IPS-18a (cell line): ENCODE measurements around the gene SUOX.
"Not testable (repeated sequence)": the region's sequence is repeated elsewhere in the genome, so short reads cannot be mapped to it uniquely, and the experiment has no call there.

Source experiments
- H3K27ac ChIP-seq: one replicate; pipeline ENCODE4 v1.5.1; 2013; ENCODE audit warnings: low read length
- H3K27me3 ChIP-seq: one replicate; pipeline ENCODE4 v1.6.1; 2013; ENCODE audit warnings: mild to moderate bottlenecking, low read length; ENCODE audit not compliant: control insufficient read depth, insufficient read depth
- H3K36me3 ChIP-seq: one replicate; pipeline ENCODE4 v1.6.1; 2013; ENCODE audit warnings: low read depth, low read length; ENCODE audit not compliant: control insufficient read depth
- H3K4me1 ChIP-seq: one replicate; pipeline ENCODE4 v1.6.1; 2013; ENCODE audit warnings: low read depth, low read length; ENCODE audit not compliant: control insufficient read depth
- H3K4me3 ChIP-seq: one replicate; pipeline ENCODE4 v1.5.1; 2013; ENCODE audit warnings: low read length
- H3K9ac ChIP-seq: one replicate; pipeline ENCODE4 v1.6.1; 2013; ENCODE audit warnings: mild to moderate bottlenecking, low read length, moderate library complexity
- H3K9me3 ChIP-seq: one replicate; pipeline ENCODE4 v1.6.1; 2013; ENCODE audit warnings: low read depth, low read length; ENCODE audit not compliant: control insufficient read depth

SUOX gene

DNA sequence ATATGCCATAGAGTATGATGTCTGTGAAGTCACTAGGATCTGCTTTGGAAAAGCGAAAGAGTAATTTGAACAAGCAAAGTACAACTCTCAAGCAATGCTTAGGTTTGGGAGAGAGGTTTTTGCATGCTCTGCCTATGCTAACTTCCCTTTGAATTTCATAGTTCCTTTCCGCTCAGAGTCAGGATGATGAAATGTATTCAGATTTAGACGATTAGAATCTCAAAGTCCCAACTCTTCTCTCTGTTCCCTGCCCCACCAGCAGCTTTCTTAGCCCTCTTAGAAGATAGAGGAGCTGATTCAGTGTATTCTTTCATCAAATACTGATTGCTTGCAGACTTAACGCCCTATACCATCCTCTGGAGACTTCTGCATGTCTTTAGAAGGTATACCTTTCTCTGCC is 11.7 kb upstream of the SUOX start:
- Histone ChIP-seq H3K36me3 (peaks cover 17% of the 10 kb centered on the region), H3K9ac (no peak overlapping the region), H3K4me1 (no peaks in the 10 kb centered on the region), H3K27me3 (no peaks in the 10 kb centered on the region), H3K4me3 (no peak overlapping the region), H3K9me3 (no peaks in the 10 kb centered on the region), H3K27ac (no peak overlapping the region)

DNA sequence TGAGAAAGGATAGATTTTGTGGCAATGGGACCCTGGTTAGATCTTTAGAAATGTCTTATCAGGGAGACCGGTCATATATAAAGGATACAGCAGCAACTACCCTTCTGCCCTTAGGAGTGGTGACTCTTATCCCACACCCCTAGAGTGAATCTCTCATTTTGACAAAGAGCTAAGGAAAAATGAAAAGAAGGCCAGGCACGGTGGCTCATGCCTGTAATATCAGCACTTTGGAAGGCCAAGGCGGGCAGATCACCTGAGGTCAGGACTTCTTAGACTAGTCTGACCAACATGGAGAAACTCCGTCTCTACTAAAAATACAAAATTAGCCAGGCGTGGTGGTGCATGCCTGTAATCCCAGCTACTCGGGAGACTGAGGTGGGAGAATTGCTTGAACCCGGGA is 11.1 kb upstream of the SUOX start:
- not testable (repeated sequence) for H3K4me1 ChIP-seq, H3K4me3 ChIP-seq, H3K27me3 ChIP-seq, H3K27ac ChIP-seq, H3K9ac ChIP-seq, H3K9me3 ChIP-seq
- H3K36me3 ChIP-seq = peaks cover 19% of the 10 kb centered on the region

DNA sequence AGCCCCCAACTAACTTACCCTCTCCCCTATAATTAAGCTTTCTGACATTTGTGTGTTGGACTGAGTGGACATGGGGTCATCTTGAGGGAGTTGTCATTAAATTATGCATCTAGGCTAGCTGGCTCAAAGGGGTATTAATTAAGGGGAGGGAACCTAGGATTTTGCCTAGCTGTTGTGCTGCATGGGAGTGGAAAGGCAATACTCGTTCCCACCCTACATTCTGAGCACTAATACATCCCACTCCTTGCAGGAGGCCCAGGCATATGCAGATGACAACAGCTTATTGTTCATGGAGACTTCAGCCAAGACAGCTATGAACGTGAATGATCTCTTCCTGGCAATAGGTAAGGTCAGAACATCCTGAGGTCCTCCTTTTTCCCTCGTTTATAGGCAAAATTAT is 6.0 kb upstream of the SUOX start:
- no peak overlapping the region for H3K9ac ChIP-seq
- H3K4me3 ChIP-seq = no peak overlapping the region
- peaks cover 44% of the 10 kb centered on the region for H3K36me3 ChIP-seq
- H3K4me1 ChIP-seq = no peaks in the 10 kb centered on the region
- no peaks in the 10 kb centered on the region for H3K27me3 ChIP-seq
- H3K27ac ChIP-seq = no peak overlapping the region
- no peaks in the 10 kb centered on the region for H3K9me3 ChIP-seq

DNA sequence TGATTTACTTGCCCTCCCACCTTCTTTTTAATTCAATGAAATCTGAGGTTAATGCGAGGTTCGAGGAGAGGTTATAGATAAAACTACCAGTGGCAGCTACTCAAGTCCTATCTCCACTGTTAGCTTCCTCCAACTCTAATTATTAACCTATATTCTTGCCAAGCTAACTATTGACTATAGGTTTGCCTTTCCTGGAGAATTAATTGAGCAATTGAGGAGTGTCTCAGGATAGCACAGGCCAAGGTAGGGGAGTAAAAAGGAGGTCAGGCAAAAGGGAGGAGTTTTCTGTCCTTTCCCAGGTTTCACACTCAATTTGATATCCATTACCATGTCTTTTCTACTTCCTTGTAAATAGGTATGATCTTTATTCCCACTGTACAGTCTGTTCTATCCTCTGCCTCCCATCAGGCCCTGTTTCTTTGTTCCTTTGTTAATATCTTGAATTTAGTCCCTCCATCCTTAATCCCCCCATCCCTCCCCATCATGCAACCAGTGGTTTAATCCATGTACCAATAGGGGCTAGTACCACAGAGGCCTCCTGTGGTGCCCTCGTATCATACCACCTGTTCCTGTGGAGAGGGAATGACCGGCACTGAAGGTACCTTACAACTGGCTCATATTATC is 3.7 kb upstream of the SUOX start:
- Histone ChIP-seq H3K4me3 (no peak overlapping the region), H3K36me3 (peaks cover 44% of the 10 kb centered on the region), H3K27ac (no peak overlapping the region), H3K9me3 (no peaks in the 10 kb centered on the region), H3K27me3 (no peaks in the 10 kb centered on the region), H3K9ac (no peak overlapping the region), H3K4me1 (no peaks in the 10 kb centered on the region)

DNA sequence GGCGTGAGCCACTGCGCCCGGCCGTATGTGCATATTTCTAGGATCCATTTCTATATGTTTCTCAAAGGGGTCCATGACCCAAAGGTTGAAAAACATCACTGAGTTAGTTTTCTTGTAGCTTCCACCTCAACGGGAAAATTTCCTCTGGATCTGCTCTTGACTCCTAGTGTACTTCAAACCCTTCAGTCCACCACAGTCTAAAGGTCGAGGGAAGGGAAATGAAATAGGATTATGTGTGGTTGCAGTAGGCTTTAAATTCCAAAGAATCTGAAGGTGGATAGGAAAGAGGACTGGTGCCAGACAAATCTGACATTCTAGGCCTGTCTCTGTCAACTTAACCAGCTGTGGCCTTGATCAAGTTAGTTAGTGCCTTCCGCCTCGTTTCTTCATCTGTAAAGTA is 1.7 kb upstream of the SUOX start:
- no peaks in the 10 kb centered on the region for H3K27me3 ChIP-seq
- no peak overlapping the region for H3K9ac ChIP-seq
- no peak overlapping the region for H3K4me3 ChIP-seq
- H3K9me3 ChIP-seq = no peaks in the 10 kb centered on the region
- no peaks in the 10 kb centered on the region for H3K4me1 ChIP-seq
- H3K27ac ChIP-seq = no peak overlapping the region
- H3K36me3 ChIP-seq = peaks cover 35% of the 10 kb centered on the region

DNA sequence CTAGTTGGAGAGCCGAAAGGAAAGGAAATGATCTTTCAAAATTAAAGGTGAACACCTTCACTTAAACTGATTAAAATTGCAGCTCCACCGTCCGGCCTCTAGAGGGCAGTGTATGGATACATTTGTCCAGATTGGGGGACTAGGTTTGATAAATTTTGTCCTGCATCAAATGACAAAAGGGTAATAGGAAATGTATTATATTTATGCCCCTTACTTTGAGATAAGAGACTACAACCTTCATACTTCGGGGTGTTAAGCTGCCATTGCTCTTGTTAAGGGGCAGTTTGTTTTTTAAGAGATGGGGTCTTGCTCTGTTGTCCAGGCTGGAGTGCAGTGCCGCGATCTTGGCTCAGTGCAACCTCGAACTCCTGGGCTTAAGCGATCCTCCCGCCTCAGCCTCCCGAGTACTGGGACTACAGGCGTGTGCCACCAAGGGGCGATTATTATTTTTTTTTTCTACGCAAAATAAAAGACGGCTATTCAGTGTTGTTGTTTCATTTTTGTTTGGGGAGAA is 818 bp upstream of the SUOX start:
- peak overlapping the region; percentile 83 for H3K4me3 ChIP-seq
- H3K9me3 ChIP-seq = no peaks in the 10 kb centered on the region
- H3K36me3 ChIP-seq = peaks cover 26% of the 10 kb centered on the region
- H3K27me3 ChIP-seq = no peaks in the 10 kb centered on the region
- H3K27ac ChIP-seq = peak overlapping the region; percentile 67
- no peak overlapping the region for H3K9ac ChIP-seq
- H3K4me1 ChIP-seq = no peaks in the 10 kb centered on the region

DNA sequence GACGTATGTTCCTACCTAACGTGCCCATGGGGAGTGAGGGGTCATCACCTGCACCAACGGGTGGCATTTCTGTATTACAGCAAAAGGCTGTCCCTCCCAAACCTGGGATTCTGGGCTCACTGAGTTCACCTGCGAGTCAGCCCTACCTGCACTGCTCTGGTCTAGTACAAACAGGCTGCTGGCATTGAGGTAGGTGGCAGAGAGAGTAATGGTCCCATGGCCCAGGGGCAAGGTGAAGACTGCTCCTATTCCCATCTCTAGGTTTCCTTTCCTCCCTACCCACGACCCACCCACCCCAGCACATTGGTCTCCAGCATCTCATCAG is 421 bp downstream of the SUOX start:
- Histone ChIP-seq H3K36me3 (peaks cover 16% of the 10 kb centered on the region), H3K9ac (peak overlapping the region; percentile 78), H3K27ac (peak overlapping the region; percentile 25)

DNA sequence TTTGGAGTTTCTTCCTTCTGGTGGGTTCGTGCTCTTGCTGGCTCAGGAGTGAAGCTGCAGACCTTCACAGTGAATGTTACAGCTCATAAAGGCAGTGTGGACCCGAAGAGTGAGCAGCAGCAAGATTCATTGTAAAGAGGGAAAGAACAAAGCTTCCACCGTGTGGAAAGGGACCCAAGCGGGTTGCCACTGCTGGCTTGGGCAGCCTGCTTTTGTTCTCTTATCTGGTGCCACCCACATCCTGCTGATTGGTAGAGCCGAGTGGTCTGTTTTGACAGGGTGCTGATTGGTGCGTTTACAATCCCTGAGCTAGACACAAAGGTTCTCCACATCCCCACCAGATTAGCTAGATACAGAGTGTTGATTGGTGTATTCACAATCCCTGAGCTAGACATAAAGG is 2.4 kb downstream of the SUOX start:
- not testable (repeated sequence) for H3K9me3 ChIP-seq, H3K27ac ChIP-seq, H3K27me3 ChIP-seq, H3K9ac ChIP-seq, H3K4me1 ChIP-seq, H3K4me3 ChIP-seq
- peaks cover 10% of the 10 kb centered on the region for H3K36me3 ChIP-seq

More for the DNA sequence above, 421 bp downstream of the SUOX start:
- Histone ChIP-seq H3K4me3 (peak overlapping the region; percentile 83), H3K9me3 (no peaks in the 10 kb centered on the region), H3K27me3 (no peaks in the 10 kb centered on the region), H3K4me1 (no peaks in the 10 kb centered on the region)

DNA sequence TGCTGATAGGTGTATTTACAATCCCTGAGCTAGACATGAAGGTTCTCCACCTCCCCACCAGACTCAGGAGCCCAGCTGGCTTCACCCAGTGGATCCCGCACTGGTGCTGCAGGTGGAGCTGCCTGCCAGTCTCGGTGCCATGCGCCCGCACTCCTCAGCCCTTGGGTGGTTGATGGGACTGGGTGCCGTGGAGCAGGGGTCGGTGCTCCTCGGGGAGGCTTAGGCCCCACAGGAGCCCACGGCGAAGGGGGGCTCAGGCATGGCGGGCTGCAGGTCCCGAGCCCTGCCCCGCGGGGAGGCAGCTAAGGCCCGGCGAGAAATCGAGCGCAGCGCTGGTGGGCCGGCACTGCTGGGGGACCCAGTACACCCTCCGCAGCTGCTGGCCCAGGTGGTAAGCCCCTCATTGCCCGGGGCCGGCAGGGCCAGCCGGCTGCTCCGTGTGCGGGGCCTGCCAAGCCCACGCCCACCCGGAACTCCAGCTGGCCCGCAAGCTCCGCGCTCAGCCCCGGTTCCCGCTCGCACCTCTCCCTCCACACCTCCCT is 3.0 kb downstream of the SUOX start:
- peaks cover 13% of the 10 kb centered on the region for H3K36me3 ChIP-seq
- H3K27ac ChIP-seq, H3K4me1 ChIP-seq, H3K27me3 ChIP-seq, H3K9ac ChIP-seq, H3K9me3 ChIP-seq, H3K4me3 ChIP-seq: not testable (repeated sequence)

DNA sequence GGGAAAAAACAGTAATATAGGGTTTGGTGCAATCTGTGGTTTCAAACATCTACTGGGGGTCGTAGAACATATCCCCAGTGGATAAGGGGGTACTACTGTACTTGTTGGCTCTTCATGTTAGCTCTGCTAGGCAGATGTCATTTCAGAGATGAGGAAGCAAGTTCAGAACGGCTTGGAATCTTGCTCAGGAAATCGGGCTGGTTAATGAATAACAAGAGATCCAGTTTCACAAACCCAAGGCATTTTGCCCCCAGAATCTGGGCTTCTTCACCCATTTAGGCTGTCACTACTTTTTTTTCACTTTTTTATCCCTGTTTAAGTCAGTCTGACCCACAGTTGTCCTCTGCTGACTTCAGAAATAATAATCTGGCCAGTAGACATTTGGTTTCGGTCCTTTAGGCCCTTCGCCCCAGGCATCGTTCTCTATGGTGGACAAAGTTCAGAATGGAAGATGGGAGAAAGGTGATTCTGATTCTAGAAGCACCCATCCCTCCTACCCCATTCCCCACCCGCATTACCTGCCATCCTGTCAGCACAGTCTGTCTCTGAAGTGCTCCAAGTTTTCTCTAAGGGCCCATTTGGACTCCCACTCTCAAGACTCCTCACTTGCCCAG is 4.5 kb downstream of the SUOX start:
- no peaks in the 10 kb centered on the region for H3K9me3 ChIP-seq

DNA sequence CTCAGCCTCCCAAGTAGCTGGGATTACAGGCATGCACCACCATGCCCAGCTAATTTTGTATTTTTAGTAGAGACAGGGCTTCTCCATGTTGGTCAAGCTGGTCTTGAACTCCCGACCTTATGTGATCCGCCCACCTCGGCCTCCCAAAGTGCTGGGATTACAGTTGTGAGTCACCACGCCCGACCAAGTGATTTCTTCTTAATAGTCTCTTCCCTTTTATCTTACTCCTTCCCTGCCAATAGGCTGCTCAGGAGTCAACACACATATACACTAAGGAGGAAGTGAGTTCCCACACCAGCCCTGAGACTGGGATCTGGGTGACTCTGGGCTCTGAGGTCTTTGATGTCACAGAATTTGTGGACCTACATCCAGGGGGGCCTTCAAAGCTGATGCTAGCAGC is 6.3 kb downstream of the SUOX start:
- not testable (repeated sequence) for H3K27ac ChIP-seq, H3K4me3 ChIP-seq, H3K9me3 ChIP-seq, H3K4me1 ChIP-seq, H3K27me3 ChIP-seq, H3K9ac ChIP-seq
- peaks cover 13% of the 10 kb centered on the region for H3K36me3 ChIP-seq

More for the DNA sequence above, 4.5 kb downstream of the SUOX start:
- H3K27me3 ChIP-seq = no peaks in the 10 kb centered on the region
- H3K9ac ChIP-seq = no peak overlapping the region
- no peak overlapping the region for H3K4me3 ChIP-seq
- peaks cover 13% of the 10 kb centered on the region for H3K36me3 ChIP-seq
- H3K4me1 ChIP-seq = no peaks in the 10 kb centered on the region
- H3K27ac ChIP-seq = no peak overlapping the region

DNA sequence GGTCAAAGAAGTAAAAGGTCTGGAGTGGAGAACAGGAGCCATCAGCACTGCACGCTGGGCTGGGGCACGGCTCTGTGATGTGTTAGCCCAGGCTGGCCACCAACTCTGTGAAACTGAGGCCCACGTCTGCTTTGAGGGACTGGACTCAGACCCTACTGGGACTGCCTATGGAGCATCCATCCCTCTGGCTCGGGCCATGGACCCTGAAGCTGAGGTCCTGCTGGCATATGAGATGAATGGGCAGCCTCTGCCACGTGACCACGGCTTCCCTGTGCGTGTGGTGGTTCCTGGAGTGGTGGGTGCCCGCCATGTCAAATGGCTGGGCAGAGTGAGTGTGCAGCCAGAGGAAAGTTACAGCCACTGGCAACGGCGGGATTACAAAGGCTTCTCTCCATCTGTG is 7.1 kb downstream of the SUOX start:
- Histone ChIP-seq H3K9ac (no peak overlapping the region), H3K4me3 (no peak overlapping the region), H3K9me3 (no peaks in the 10 kb centered on the region), H3K4me1 (peaks cover 4% of the 10 kb centered on the region), H3K36me3 (peaks cover 13% of the 10 kb centered on the region), H3K27ac (no peak overlapping the region), H3K27me3 (no peaks in the 10 kb centered on the region)
